WTC11 (cell line): ENCODE results near the gene USP43.

ENCODE experiments used
- E2F1 ChIP-seq: sonication (generic); formaldehyde crosslinking; IDR thresholded peaks from 2 replicates; pipeline ENCODE4 v1.8.0; 2022; ENCODE audit warnings: mild to moderate bottlenecking, missing genetic modification reagents
- E2F5 ChIP-seq: sonication (generic); formaldehyde crosslinking; IDR thresholded peaks from 2 replicates; pipeline ENCODE4 v1.8.1; 2022; ENCODE audit warnings: mild to moderate bottlenecking, moderate library complexity, missing genetic modification reagents
- NR1H2 ChIP-seq: sonication (generic); formaldehyde crosslinking; IDR thresholded peaks from 2 replicates; pipeline ENCODE4 v1.9.0; 2021; ENCODE audit warnings: mild to moderate bottlenecking, moderate library complexity, missing genetic modification reagents

DNA sequence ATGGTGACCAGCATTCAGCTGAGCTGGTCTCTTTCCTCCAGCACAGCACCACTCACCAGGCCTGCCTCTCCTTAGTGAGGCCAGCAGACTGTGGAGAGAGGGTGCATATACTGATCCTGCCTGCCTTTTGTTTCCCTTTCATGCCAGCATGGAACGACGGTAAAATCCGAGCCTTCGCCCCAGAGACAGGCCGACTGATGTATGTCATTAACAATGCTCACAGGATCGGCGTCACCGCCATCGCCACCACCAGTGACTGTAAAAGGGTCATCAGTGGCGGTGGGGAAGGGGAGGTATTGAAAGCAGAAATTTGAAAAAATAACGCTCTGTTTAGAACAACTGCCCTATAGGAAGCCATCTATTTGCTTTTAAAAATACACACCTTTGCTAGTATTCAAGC is 12.6 kb upstream of the USP43 start:
- TF ChIP-seq E2F1 (no peak), NR1H2 (CRISPR knock-in tag) (no peak), E2F5 (CRISPR knock-in tag) (no peak)
